NCI-H128 (cell line): ENCODE results near the gene TRERF1.

ENCODE experiments used
- DNase-seq: peaks from one replicate; lab custom pipeline; 2025; ENCODE audit not compliant: unreplicated experiment; lab: John Stamatoyannopoulos, UW

TRERF1 gene

DNA sequence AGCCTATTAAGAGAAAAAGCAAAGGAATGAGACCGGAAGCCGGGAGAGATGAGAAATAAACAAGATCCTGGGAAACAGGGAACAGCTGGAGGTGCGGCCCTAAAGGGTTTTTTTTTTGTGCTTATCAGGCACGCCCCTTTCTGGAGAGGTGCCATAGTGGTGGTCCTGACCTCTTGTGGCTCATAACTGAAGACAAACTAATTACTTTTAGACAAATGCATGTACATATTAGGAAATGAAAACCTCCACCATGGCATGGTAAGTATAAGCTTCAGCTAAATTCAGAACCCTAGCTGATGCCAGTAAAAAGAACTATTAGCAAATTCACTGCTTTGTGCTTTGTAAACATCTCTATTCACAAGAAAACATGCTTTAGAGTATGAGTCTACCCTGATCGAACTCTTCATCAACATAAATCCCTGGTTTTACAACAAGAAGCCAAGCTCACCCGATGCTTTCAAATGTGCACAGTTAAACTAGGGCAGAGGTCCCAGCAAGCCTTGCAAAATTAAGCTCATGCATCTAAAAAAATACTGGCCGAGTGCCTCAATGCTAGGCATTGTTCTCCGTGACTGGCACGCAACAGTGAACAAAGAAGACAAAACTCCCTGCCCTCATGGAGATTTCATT is 137.7 kb downstream of the TRERF1 start:
- DNase-seq, result no peak

- DNase-seq, result no peak
These were observed 138.7 kb downstream of the TRERF1 start for GRCh38 chr6:42313038-42313437.

GRCh38 chr6:42307141-42307470 is 144.6 kb downstream of the TRERF1 start:
- DNase-seq, result no peak

- DNase-seq, result no peak
These were observed 145.1 kb downstream of the TRERF1 start for GRCh38 chr6:42306439-42307140.

- DNase-seq, result no peak
These were observed 147.5 kb downstream of the TRERF1 start for GRCh38 chr6:42304053-42304712.

GRCh38 chr6:42302411-42302810 is 149.3 kb downstream of the TRERF1 start:
- no peak for DNase-seq

DNA sequence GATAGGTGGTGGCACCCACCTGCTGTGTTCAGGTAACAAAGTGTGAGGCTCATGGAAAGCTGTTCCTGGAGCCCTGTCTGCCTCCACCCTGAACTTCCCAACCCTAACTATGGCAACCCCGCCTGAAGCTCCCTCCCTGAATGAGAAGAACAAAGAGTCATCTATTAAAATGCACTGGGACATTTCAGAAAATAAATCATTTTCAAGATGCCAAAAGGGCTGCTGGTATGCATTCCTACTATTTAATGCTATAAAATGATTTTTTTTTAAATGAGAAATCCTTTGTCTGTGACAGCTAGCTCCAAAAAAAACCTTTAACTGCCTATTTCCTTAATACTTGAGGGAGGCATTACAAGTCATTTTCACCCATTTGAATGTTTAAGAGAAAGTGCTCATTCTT is 149.7 kb downstream of the TRERF1 start:
- DNase-seq, result no peak

GRCh38 chr6:42300701-42301100 is 151.0 kb downstream of the TRERF1 start:
- DNase-seq, result no peak

DNA sequence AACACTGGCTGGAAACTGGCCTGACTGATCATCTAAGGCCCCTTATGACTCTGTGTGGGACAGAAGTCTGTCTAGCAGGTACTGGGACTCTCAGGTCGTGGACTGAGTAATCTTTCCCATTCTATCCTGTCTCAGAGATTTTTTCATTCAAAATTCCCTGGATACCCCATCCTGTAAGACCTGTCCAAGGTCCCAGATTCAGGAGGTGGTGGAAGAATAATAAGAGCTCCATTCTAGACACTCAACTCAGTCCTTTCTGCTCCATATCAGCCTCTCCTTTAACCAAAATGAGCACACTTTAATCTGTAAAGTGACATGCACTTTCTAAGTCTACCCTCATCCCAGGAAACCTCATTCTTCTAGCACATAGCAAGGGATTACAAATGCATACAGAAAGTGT is 151.5 kb downstream of the TRERF1 start:
- DNase-seq, result no peak

DNA sequence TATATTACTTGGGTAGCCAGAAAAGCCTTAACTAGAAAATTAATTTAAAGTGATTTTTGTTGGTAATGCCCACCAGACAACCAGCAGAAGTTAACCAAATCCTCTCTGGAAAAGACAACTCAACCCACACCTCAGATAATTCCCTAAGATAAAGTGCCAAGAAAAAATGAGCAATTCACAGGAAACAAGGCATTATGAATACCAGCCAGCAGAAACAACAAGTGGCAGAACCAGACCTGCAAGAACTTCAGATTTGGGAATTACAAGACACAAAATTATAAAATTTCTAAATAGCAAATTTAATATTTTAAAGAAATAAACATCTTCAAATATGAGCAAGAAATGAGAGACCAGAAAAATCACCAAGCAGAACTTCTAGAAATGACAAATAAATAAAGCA is 154.1 kb downstream of the TRERF1 start:
- no peak for DNase-seq

DNA sequence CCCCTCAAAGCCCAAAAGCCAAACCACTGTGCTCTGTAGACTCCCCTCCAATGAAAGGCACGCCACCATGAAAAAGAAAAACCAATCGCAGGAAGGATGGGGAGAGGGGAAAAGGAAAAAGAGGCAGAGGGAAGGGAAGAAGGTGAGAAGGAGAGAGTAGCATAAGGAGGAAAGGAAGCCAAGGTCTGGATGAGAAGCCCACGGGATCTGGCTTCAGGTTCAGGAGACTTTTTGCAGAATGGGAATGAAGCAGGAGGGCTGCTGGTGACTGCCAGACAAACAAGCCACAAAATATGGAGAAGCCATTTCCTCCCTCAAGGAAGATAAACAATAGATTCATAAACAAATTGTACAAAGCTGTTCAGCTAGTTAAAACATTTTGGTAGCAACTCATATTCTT is 155.1 kb downstream of the TRERF1 start:
- no peak for DNase-seq

- DNase-seq, result no peak
These were observed 156.0 kb downstream of the TRERF1 start for GRCh38 chr6:42295677-42296076.

DNA sequence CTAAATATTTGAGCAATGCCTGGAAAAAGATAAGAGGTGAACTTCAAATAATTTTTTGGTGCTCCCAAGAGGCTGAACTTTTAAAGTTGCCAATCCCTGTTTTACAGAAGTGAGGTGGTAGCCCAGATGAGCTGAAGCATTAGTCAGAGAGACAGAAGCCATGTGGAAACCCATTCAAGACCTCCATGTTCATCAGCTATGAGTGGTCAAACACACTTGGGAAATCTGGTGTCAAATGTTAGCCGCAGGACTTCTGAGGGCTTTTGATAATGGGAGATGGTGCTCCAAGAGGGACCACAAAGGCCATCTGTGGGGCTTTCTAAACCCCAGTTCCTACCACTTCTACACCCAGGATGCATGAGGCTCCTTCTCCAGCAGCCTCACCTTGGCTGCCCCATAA is 156.5 kb downstream of the TRERF1 start:
- no peak for DNase-seq

GRCh38 chr6:42294759-42295158 is 157.0 kb downstream of the TRERF1 start:
- DNase-seq, result no peak

GRCh38 chr6:42293386-42293977 is 158.2 kb downstream of the TRERF1 start:
- DNase-seq, result no peak

DNA sequence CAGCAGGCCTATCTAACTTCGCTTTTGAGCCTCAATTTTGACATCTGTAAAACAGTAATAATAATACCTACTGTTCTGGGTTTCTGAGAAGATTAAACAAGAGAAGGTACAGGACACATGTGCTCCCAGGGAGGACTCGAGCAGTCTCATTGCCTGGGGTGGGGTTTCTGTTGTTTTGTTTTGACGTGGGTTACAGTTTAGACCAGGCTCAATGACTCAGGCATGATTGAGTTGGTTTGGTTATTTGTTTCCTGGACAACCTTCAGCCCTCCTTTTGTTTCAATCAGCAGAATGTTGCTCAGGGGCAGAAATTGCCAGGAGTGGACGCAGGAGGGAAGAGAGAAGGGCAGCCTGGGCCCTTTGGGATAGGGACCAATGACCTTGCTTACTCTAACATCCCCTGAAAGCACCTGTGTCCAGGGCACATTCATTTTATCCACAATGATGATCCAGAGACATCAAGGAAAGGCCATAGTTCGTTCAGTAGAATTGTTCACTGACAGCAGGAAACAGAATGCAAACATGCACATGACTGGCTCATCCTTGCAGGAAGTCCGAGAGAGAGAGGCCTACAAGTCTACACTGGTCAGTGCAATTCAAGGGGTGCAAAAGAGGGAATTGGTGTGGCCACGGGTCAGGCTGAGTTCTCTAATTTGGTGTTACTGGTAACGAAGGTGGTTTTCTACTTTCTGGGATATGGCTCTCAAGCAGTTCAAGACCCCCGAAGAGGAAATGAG is 159.6 kb downstream of the TRERF1 start:
- no peak for DNase-seq

- DNase-seq, result no peak
These were observed 164.0 kb downstream of the TRERF1 start for GRCh38 chr6:42287756-42288155.

DNA sequence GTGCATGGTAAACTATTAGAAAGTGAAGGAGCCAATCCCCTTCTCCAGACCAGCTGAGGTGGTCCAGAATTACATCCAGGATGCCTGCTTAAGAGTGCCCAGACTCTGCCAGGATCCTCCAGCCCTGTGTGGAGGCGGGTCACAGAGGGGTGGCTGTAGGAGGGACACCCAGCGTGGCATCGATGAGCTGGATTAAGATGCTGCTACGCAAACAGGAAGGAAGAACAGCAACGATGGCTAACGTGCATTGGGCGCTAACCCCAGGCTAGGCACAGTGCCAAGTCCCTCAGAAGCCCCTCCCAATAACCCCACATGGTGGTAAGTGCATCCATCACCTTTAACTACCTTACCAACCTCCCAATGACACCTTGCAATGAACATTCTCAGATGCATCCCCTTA is 170.2 kb downstream of the TRERF1 start:
- DNase-seq, result no peak

GRCh38 chr6:42280966-42281533 is 170.7 kb downstream of the TRERF1 start:
- DNase-seq, result no peak

GRCh38 chr6:42279966-42280629 is 171.6 kb downstream of the TRERF1 start:
- no peak for DNase-seq
